GM19240 (cell line): ENCODE data around the gene SLX4.
A peak's percentile ranks its signal among the peaks of the same experiment; 100 is the strongest.
"Not testable (repeated sequence)": the region's sequence is repeated elsewhere in the genome, so short reads cannot be mapped to it uniquely, and the experiment has no call there.

ENCODE experiments used
- DNase-seq: peaks from one replicate; pipeline ENCODE4 v3.0.0; 2011; ENCODE audit warnings: low spot score; ENCODE audit not compliant: insufficient read length

The SLX4 gene

GRCh38 chr16:3642397-3643094, 31.1 kb upstream of the SLX4 start:
- no peak for DNase-seq

GRCh38 chr16:3641801-3642396, 30.5 kb upstream of the SLX4 start:
- DNase-seq, result no peak

GRCh38 chr16:3640632-3641501, 29.5 kb upstream of the SLX4 start:
- no peak for DNase-seq

GRCh38 chr16:3640207-3640606, 28.8 kb upstream of the SLX4 start:
- no peak for DNase-seq

GRCh38 chr16:3638916-3639644, 27.7 kb upstream of the SLX4 start:
- no peak for DNase-seq

GRCh38 chr16:3637371-3637923, 26.0 kb upstream of the SLX4 start:
- DNase-seq, result peak; percentile 30

DNA sequence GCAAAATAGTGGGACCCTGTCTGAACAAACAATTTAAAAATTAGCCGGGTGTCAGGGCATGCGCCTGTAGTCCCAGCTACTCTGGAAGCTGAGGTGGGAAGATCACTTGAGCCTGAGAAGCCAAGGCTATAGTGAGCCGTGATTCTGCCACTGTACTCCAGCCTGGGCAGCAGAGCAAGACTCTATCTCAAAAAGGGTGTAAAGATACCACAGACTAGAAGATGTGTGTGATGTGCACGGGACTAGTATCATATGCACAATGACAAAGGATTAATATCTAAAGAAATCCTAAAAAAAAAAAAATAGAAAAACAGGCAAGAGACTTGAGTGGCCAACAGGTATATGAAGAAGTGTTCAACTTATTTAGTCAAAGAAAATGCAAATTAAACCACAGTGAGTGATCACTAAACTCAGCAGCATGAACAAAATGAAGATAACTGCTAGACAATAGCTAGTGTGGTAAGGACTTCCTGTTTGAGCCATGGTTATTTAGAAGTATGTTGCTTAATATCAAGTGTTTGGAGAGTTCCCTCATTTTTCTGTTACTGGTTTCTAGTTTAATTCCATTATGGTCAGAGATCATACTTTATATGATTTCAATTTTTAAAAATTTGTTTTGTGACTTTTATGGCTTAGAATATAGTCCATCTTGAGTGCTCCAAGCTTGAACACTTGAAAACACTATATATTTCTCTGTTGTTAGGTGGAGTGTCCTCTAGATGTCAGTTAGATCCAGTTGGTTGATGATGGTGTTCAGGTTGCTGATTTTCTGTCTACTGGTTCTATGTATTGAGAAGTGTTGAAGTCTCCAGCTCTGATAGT, 14.7 kb upstream of the SLX4 start:
- no peak for DNase-seq

DNA sequence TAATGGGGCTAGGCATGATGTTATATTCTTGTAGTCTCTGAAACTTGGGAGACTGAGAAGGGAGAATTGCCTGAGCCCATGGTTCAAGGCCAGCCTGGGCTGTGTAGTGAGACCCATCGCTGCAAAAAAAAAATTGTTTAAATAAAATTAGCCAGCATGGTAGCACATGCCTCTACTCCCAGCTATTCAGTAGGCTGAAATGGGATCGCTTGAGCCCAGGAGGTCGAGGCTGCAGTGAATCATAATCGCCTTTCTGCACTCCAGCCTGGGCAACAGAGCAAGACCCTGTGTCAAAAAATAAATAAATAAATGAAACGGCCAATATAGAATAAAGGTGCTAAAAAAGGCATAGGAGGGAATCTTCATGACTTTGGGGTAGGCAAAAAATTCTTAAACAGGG, 13.9 kb upstream of the SLX4 start:
- no peak for DNase-seq

DNA sequence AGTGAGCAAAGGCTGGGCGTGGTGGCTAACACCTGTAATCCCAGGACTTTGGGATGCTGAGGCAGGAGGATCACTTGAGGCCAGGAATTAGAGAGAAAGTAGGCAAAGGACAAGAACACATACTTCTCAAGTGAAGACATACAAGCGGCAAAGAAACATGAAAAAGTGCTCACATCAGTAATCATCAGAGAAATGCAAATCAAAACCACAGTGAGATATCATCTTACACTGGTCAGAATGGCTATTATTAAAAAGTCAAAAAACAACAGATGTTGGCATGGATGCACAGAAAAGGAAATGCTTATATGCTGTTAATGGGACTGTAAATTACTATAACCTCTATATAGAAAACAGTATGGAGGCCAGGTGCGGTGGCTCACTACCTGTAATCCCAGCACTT, 12.2 kb upstream of the SLX4 start:
- no peak for DNase-seq

DNA sequence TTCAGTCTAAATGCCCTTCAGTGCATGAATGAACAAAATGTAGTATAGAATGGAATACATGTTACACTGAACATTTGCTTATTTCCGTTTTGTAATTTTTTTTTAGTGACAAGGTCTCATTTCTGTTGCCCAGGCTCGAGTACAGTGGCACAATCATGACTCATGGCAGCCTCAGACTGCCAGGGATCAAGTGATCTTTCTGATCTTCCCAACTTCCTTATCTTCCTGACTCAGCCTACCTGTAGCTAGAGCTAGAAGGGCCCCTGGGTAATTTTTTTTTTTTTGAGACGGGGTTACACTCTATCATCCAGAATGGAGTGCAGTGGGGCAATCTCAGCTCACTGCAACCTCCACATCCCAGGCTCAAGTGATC, 7.3 kb upstream of the SLX4 start:
- DNase-seq, result no peak

DNA sequence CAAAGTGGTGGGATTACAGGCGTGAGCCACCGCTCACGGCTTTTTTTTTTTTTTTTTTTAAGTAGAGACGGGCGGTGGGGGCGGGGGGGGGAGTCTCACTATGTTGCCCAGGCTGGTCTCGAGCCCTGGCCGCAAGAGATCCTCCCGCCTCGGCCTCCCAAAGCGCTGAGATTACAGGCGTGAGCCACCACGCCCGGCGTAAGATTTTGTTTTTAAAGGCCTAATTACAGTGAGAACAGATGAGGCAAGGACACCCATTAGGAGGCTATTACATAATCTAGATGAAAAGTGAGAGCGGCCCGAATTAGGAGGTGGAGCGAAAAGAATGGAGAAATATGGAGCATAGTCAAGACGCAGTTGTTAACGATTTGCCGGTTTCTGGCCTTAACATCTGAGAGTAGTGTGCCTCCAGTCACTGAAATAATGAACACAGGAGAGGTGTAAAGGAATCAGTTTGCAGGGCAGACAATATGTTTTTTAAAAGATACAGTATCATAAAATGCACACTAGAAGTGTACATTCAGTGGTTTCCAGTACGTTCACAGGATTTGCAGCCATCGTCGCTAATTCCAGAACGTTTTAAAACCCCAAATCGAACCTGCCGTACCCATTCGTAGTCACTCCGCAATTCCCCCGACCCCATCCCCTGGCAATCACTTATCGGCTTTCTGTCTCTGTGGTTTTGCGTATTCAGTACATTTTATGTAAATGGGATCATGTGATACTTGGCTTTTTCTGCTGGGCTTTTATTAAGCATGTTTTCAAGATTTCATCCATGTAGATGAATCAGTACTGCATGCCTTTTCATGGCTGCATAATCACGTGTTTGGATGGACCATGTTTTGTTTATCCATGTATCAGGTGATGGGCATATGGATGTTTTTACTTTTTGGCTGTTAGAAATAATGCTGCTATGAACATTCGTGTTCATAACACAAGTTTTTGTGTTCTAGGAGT, 1.4 kb upstream of the SLX4 start:
- no peak for DNase-seq

- DNase-seq, result no peak
Measured at GRCh38 chr16:3610698-3611145, 684 bp downstream of the SLX4 start.

GRCh38 chr16:3609895-3610697, 1.3 kb downstream of the SLX4 start:
- DNase-seq, result no peak

GRCh38 chr16:3608976-3609375, 2.4 kb downstream of the SLX4 start:
- DNase-seq, result not testable (repeated sequence)

- no peak for DNase-seq
Measured at GRCh38 chr16:3608069-3608468, 3.3 kb downstream of the SLX4 start.

DNA sequence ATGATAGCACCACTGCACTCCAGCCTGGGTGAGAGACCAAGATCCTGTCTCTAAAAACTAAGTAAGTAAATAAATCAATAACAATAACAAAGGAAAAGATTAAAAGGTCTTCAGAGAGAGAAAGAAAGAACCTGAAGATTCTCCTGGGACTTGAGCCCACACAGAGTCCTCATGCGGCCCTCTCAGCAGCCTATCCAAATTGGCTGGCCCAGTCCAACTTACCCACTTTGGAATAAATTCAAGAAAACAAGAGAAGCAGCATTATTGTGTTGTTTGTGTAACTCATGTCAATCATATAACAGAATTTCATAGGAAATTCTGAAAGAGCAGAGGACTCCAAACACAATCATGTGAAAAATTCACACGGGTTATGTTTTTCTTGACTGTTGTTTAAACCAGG, 3.8 kb downstream of the SLX4 start:
- no peak for DNase-seq

GRCh38 chr16:3607161-3607560, 4.2 kb downstream of the SLX4 start:
- DNase-seq, result no peak

DNA sequence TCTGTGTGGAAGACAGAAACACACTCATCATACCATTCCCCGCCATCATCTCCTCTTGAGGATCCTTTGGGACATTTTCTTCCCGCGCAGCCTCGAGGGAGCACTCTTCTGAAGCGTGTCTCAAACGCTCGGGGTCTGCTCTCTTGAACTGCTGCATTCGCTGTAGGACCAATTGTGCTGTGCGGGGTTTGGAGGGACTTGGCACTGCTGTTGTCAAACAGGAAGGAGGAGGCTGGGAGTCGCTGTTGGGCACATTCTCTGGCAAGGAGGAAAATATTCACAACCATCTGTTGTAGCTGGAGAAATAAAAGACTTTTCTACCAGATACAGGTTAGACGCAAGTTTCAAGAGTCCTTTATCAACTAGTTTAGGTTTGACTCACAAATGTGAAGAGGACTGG, 5.0 kb downstream of the SLX4 start:
- DNase-seq, result no peak

DNA sequence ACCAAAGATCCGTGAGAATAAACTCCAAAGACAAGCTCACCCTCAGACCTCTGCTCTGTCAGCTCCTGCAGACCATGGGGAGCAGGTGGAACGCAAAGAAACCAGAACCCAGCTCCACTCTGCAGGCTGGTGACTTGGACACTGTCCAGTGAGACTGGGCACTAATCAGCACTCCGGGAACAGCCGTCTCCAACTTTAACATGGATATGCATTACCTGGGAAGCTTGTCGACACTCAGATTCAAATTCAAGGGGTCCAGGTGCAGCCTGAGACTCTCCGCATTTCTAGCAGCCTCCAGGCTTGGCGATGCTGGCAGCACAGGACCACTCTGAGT, 9.1 kb downstream of the SLX4 start:
- DNase-seq, result no peak
